GM21367 (cell line): ENCODE measurements around the gene SLC35F4.

Experiments
- ATAC-seq: cut with Tn5 transposase; IDR thresholded peaks from one replicate; pipeline ENCODE4 v1.9.1; 2021; ENCODE audit not compliant: unreplicated experiment

The SLC35F4 gene

GRCh38 chr14:57641776-57642175 lies 224.1 kb downstream of the SLC35F4 start:
- no peak for ATAC-seq

- no peak for ATAC-seq
Observed at GRCh38 chr14:57640036-57640435, 225.9 kb downstream of the SLC35F4 start.

- ATAC-seq = no peak
Observed at GRCh38 chr14:57637901-57638300, 228.0 kb downstream of the SLC35F4 start.

GRCh38 chr14:57634335-57634734 lies 231.6 kb downstream of the SLC35F4 start:
- no peak for ATAC-seq

GRCh38 chr14:57632649-57633048 lies 233.2 kb downstream of the SLC35F4 start:
- ATAC-seq = no peak

GRCh38 chr14:57617510-57617909 lies 248.4 kb downstream of the SLC35F4 start:
- no peak for ATAC-seq

GRCh38 chr14:57612946-57613345 lies 252.9 kb downstream of the SLC35F4 start:
- no peak for ATAC-seq

- ATAC-seq = no peak
Observed at GRCh38 chr14:57611555-57612075, 254.3 kb downstream of the SLC35F4 start.

- no peak for ATAC-seq
Observed at GRCh38 chr14:57610631-57611030, 255.3 kb downstream of the SLC35F4 start.

- no peak for ATAC-seq
Observed at GRCh38 chr14:57609192-57610075, 256.5 kb downstream of the SLC35F4 start.

- no peak for ATAC-seq
Observed at GRCh38 chr14:57607086-57607485, 258.8 kb downstream of the SLC35F4 start.

GRCh38 chr14:57583396-57583795 lies 282.5 kb downstream of the SLC35F4 start:
- ATAC-seq = no peak

GRCh38 chr14:57582746-57583145 lies 283.1 kb downstream of the SLC35F4 start:
- ATAC-seq = no peak

GRCh38 chr14:57578801-57579200 lies 287.1 kb downstream of the SLC35F4 start:
- no peak for ATAC-seq

- ATAC-seq = no peak
Observed at GRCh38 chr14:57576498-57576897, 289.4 kb downstream of the SLC35F4 start.

GRCh38 chr14:57575482-57575881 lies 290.4 kb downstream of the SLC35F4 start:
- no peak for ATAC-seq

- no peak for ATAC-seq
Observed at GRCh38 chr14:57574617-57575288, 291.1 kb downstream of the SLC35F4 start.

- ATAC-seq = no peak
Observed at GRCh38 chr14:57573173-57573572, 292.7 kb downstream of the SLC35F4 start.

GRCh38 chr14:57568554-57568953 lies 297.3 kb downstream of the SLC35F4 start:
- no peak for ATAC-seq

GRCh38 chr14:57567220-57567619 lies 298.7 kb downstream of the SLC35F4 start:
- ATAC-seq = no peak

GRCh38 chr14:57560681-57561080 lies 305.2 kb downstream of the SLC35F4 start:
- ATAC-seq = peak; percentile 68

GRCh38 chr14:57559576-57559975 lies 306.3 kb downstream of the SLC35F4 start:
- no peak for ATAC-seq
